ENCODE measurements around the gene ALDH16A1.

ALDH16A1 gene

GRCh38 chr19:49423071-49423984, 29.7 kb upstream of the ALDH16A1 start, which contains the start of gene PTH2:
PTH2 (minus strand) TSS chr19:49423441; CDS start chr19:49423339, 102 bp downstream.
- no peak for DNase-seq (ENCODE audit: low read depth, low spot score)

GRCh38 chr19:49423985-49424303, 29.1 kb upstream of the ALDH16A1 start:
- no peak for DNase-seq (ENCODE audit: low read depth, low spot score)

GRCh38 chr19:49425178-49425577, 27.8 kb upstream of the ALDH16A1 start, which contains the start of gene GFY:
GFY (plus strand) TSS chr19:49425388; CDS start chr19:49426431, 1,043 bp downstream.
- no peak for DNase-seq (ENCODE audit: low read depth, low spot score)

- no peak for DNase-seq (ENCODE audit: low read depth, low spot score)
These were observed 27.0 kb upstream of the ALDH16A1 start for GRCh38 chr19:49425922-49426592.

- DNase-seq (ENCODE audit: low read depth, low spot score), result no peak
These were observed 25.7 kb upstream of the ALDH16A1 start for GRCh38 chr19:49427339-49427738.

- no peak for DNase-seq (ENCODE audit: low read depth, low spot score)
These were observed 25.0 kb upstream of the ALDH16A1 start for GRCh38 chr19:49427855-49428546.

- no peak for DNase-seq (ENCODE audit: low read depth, low spot score)
These were observed 24.2 kb upstream of the ALDH16A1 start for GRCh38 chr19:49428547-49429451.

- DNase-seq (ENCODE audit: low read depth, low spot score), result no peak
These were observed 22.8 kb upstream of the ALDH16A1 start for GRCh38 chr19:49430172-49430677.

- no peak for DNase-seq (ENCODE audit: low read depth, low spot score)
These were observed 22.2 kb upstream of the ALDH16A1 start for GRCh38 chr19:49430678-49431329.

GRCh38 chr19:49431330-49431749, 21.7 kb upstream of the ALDH16A1 start:
- no peak for DNase-seq (ENCODE audit: low read depth, low spot score)

GRCh38 chr19:49432141-49433073, 20.6 kb upstream of the ALDH16A1 start:
- no peak for DNase-seq (ENCODE audit: low read depth, low spot score)

- DNase-seq (ENCODE audit: low read depth, low spot score), result no peak
These were observed 19.7 kb upstream of the ALDH16A1 start for GRCh38 chr19:49433240-49433901.

- no peak for DNase-seq (ENCODE audit: low read depth, low spot score)
These were observed 18.0 kb upstream of the ALDH16A1 start for GRCh38 chr19:49434907-49435583.

GRCh38 chr19:49435670-49436069, 17.4 kb upstream of the ALDH16A1 start:
- no peak for DNase-seq (ENCODE audit: low read depth, low spot score)

GRCh38 chr19:49436381-49437017, 16.5 kb upstream of the ALDH16A1 start:
- DNase-seq (ENCODE audit: low read depth, low spot score), result no peak

GRCh38 chr19:49437231-49437630, 15.8 kb upstream of the ALDH16A1 start:
- no peak for DNase-seq (ENCODE audit: low read depth, low spot score)

GRCh38 chr19:49438261-49438660, 14.8 kb upstream of the ALDH16A1 start:
- no peak for DNase-seq (ENCODE audit: low read depth, low spot score)

GRCh38 chr19:49439836-49440235, 13.2 kb upstream of the ALDH16A1 start:
- no peak for DNase-seq (ENCODE audit: low read depth, low spot score)

All from smooth muscle cell of the brain vasculature (primary cell).